ENCODE results near the gene ENTPD2. TPM values are rescaled to one million over a fixed set of nuclear protein-coding genes. Genes with fewer than 3 reads are reported as not detected.

ENTPD2 gene
- total RNA-seq, 1 experiment from 2014 or later, result 8.3 TPM

- Mint-ChIP-seq H3K36me3 (no peaks in the 10 kb centered on the region), H3K4me1 (peaks cover 6% of the 10 kb centered on the region; the same call in 1 of the 2 replicates), H3K4me3 (no peak overlapping the region), H3K27me3 (ENCODE audit: low read depth) (peaks cover 56% of the 10 kb centered on the region), H3K27ac (no peak overlapping the region), H3K9me3 (no peaks in the 10 kb centered on the region)
- TF ChIP-seq E2F5 (CRISPR knock-in tag; IDR thresholded peaks at IDR 0.05), result no peak
- TF ChIP-seq MXD4 (CRISPR knock-in tag; IDR thresholded peaks at IDR 0.05; ENCODE audit: borderline replicate concordance), result no peak
- no peak for TF ChIP-seq SMAD4 (CRISPR knock-in tag; IDR thresholded peaks at IDR 0.05)
- no peak for TF ChIP-seq TP53 (CRISPR knock-in tag; IDR thresholded peaks at IDR 0.05)
- TF ChIP-seq FOXK1 (CRISPR knock-in tag; IDR thresholded peaks at IDR 0.05), result no peak
- TF ChIP-seq GABPB1 (CRISPR knock-in tag; IDR thresholded peaks at IDR 0.05), result no peak
- TF ChIP-seq ATF3 (CRISPR knock-in tag; conservative IDR thresholded peaks at IDR 0.05), result no peak
- TF ChIP-seq GRHL2 (CRISPR knock-in tag; IDR thresholded peaks at IDR 0.05; ENCODE audit: insufficient replicate concordance, severe bottlenecking), result no peak
- no peak for TF ChIP-seq ZNF219 (CRISPR knock-in tag; IDR thresholded peaks at IDR 0.05; ENCODE audit: borderline replicate concordance)
- no peak for TF ChIP-seq ZNF121 (CRISPR knock-in tag; IDR thresholded peaks at IDR 0.05)
- no peak for TF ChIP-seq EMX1 (CRISPR knock-in tag; IDR thresholded peaks at IDR 0.05)
- no peak for TF ChIP-seq ESRRA (CRISPR knock-in tag; IDR thresholded peaks at IDR 0.05; ENCODE audit: borderline replicate concordance)
- no peak for TF ChIP-seq TCF7 (CRISPR knock-in tag; IDR thresholded peaks at IDR 0.05; ENCODE audit: low read depth)
- no peak for TF ChIP-seq MAX (CRISPR knock-in tag; IDR thresholded peaks at IDR 0.05)
- TF ChIP-seq ERG (CRISPR knock-in tag; IDR thresholded peaks at IDR 0.05), result no peak
- TF ChIP-seq PREB (CRISPR knock-in tag; IDR thresholded peaks at IDR 0.05; ENCODE audit: borderline replicate concordance), result no peak
- POLR2A ChIA-PET, result no interaction called here
- CTCF ChIA-PET, result interaction anchor here (3.3 to 10.4 kb wide), 4 partner anchors 16 to 22 kb away, joined by 40 to 240 read pairs (median 120); partner anchors contain the start of genes ABCA2 and SAPCD2
- DNase-seq (ENCODE audit: low spot score), result no peak
- no peak for ATAC-seq
Observed at GRCh38 chr9:137051145-137051724, 2.6 kb downstream of the ENTPD2 start.

- no peak for TF ChIP-seq USF2 (CRISPR knock-in tag; IDR thresholded peaks at IDR 0.05)
- no peak for TF ChIP-seq HMGA2 (CRISPR knock-in tag; IDR thresholded peaks at IDR 0.05)
- TF ChIP-seq ATF3 (CRISPR knock-in tag; conservative IDR thresholded peaks at IDR 0.05), result no peak
- TF ChIP-seq SMAD4 (CRISPR knock-in tag; IDR thresholded peaks at IDR 0.05), result no peak
- no peak for TF ChIP-seq PRDM15 (CRISPR knock-in tag; IDR thresholded peaks at IDR 0.05)
- H3K27ac Mint-ChIP-seq, result no peak overlapping the region
- H3K4me1 Mint-ChIP-seq, result peaks cover 6% of the 10 kb centered on the region; the same call in 1 of the 2 replicates
- no peak overlapping the region for H3K4me3 Mint-ChIP-seq
- ATAC-seq (no peak), DNase-seq (ENCODE audit: low spot score) (no peak)
- CTCF ChIA-PET, result interaction anchor here (1.4 to 3.4 kb wide), 7 partner anchors 16 to 242 kb away, joined by 4 to 179 read pairs (median 17); partner anchors contain the start of genes ABCA2, MAN1B1, RNF224 and SAPCD2
- H3K9me3 Mint-ChIP-seq, result no peaks in the 10 kb centered on the region
- POLR2A ChIA-PET, result no interaction called here
- H3K36me3 Mint-ChIP-seq, result no peaks in the 10 kb centered on the region
- peaks cover 56% of the 10 kb centered on the region for H3K27me3 Mint-ChIP-seq (ENCODE audit: low read depth)
Observed at GRCh38 chr9:137050570-137050969, 3.3 kb downstream of the ENTPD2 start.
